Activated naive CD4-positive, alpha-beta T cell treated with anti-CD3 and anti-CD28 coated beads, Interleukin-2, amount 50 U/mL, for 16 hours (primary cell): ENCODE measurements around the gene ANKRD11.
A peak's percentile ranks its signal among the peaks of the same experiment; 100 is the strongest.
"Not testable (repeated sequence)": the region's sequence is repeated elsewhere in the genome, so short reads cannot be mapped to it uniquely, and the experiment has no call there.

Experiments
- DNase-seq: peaks from one replicate; pipeline ENCODE4 v3.0.0-alpha.2; 2020

The ANKRD11 gene

DNA sequence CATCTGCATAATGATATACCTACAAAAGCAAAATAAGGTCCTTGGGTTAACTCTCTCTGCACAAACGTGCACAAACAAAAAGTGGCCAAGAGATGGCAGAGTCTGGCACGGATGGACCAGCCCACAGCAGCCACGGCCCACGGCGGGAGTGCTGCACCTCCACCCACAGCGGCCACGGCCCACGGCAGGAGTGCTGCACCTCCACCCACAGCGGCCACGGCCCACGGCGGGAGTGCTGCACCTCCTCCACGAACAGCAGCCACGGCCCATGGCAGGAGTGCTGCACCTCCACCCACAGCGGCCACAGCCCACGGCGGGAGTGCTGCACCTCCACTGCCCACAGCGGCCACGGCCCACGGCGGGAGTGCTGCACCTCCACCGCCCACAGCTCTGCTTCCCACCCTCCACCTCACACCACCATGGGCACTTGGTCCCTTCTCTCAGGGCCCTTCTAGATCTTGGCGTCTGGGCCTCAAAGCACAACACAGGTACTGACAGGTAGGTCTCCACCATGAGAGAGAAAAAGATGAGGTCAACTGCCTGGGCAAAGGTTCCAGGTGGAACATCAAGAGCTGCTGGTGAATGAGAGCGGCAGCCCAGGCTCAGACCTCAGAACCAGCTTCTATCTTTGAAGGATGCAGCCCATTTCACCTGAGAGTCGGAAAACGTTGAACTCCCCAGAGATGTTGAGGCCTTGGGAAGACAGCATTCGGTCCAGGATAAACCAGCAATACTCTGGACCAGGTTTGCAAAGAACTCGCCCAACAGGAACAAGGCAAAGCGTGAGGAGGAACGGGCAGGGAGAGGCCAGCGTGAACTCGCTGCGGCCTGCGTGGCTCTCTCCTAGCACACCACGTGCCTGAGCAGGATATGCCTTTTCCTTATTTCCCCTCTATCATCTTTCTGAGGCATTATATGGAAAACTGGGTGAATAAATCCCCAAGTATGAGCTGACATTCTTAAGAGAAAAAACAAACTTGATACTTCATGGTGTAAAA is 148.4 kb downstream of the ANKRD11 start:
- DNase-seq, result no peak

GRCh38 chr16:89341279-89341678 is 149.1 kb downstream of the ANKRD11 start:
- DNase-seq, result no peak

- DNase-seq, result no peak
Measured at GRCh38 chr16:89338863-89339262, 151.5 kb downstream of the ANKRD11 start.

DNA sequence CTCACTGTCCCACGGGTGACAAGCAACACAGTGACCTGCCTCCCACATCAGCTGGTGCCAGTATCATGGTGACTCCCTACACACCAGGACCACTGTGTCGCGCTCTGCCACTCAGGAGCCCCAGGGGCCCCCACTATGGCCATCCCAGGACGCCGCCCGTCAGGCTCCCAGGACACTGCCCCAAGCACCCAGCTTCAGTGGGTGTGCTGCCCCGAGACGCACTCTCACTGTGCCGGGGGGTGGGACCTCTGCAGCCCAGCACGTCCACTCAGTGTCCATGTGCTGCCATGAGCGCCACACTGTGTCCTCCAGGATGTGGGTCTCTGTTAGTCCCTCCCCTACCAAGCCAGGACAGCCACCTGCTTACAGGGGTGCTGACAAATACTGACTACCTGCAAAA is 152.4 kb downstream of the ANKRD11 start:
- no peak for DNase-seq

DNA sequence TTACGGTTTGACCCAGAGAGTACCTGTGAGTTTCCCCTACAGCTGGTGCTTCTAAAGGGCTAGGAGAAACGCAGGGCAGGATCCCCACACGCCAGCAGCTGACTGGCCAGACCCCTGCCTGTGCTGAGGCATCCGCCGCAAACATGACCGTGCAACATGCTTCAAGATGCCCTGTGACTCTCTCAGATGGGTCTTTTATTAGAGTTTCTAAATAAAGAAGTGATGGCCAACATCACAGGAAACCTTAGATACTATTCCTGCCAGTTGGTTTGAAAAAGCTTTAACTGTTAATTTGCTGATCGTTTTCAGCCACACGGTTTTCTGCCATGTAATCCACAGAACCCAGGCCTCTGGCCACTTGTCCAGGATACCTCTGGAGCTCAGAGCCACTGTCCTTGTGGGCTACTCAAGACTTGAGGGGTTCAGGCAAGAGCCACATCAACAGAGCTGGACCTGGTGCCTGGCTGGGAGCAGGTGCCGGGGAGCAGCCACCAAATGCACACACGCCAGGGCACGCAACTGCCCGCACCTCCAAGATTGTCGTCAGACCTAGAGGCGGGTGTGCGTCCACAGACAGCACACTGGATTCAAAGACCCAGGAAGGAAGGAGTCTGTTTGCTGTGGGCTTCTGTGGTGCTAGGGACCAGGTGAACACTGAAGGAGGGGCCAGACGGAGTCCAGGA is 154.4 kb downstream of the ANKRD11 start:
- DNase-seq, result no peak

- DNase-seq, result peak; percentile 6
Measured at GRCh38 chr16:89334988-89335802, 155.2 kb downstream of the ANKRD11 start.

- no peak for DNase-seq
Measured at GRCh38 chr16:89334461-89334860, 155.9 kb downstream of the ANKRD11 start.

- no peak for DNase-seq
Measured at GRCh38 chr16:89334050-89334449, 156.3 kb downstream of the ANKRD11 start.

- not testable (repeated sequence) for DNase-seq
Measured at GRCh38 chr16:89333401-89334001, 156.9 kb downstream of the ANKRD11 start.

DNA sequence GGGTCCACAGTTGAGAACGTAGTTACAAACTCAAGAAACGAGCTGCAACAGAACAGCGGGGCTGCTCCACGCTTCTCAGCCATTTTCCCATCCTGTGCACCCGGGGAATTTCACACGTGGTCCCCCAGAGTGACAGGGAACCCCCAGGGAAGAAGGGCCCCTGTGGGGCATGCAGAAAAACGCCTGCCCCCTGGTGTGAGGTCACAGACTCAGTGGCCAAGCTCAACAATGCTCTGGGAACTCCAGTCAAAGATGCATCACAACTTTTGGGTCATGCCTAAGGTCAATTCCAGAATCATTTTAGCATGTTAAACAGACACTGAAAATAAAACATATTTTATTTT is 157.5 kb downstream of the ANKRD11 start:
- DNase-seq, result no peak

GRCh38 chr16:89332243-89332901 is 158.0 kb downstream of the ANKRD11 start:
- peak; percentile 8 for DNase-seq

GRCh38 chr16:89331371-89332109 is 158.8 kb downstream of the ANKRD11 start:
- DNase-seq, result peak; percentile 10

DNA sequence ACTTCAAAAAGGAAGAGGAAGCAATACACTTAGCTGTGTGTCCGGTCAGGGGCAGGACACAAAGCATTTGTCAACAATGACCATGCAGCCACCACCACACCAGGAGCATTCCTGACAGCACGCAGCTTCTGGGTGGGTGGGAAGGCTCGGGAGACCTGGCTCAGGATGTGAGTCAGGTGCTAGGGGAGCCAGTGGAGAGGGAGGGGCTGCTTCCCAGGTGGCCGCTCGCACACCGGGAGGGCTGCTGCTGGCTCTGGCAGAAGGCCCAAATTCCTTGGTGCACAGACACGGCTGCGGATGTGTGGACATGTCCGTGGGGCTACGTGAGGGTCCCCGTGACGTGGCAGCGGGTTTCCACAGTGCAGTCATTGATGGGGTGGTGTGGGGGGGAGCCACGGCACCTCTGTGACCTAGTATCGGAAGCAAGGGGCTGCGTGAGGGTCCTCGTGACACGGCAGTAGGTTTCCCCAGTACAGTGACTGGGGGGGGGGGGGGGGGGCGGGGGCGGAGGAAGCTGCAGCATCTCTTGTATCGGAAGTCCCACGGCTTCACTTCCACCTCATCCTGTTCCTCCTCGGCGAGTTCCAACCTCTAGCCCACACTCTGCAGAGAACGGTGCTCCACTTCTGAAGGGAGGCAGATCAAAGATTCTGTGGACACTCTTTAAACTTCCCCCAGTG is 160.0 kb downstream of the ANKRD11 start:
- DNase-seq, result peak; percentile 12

DNA sequence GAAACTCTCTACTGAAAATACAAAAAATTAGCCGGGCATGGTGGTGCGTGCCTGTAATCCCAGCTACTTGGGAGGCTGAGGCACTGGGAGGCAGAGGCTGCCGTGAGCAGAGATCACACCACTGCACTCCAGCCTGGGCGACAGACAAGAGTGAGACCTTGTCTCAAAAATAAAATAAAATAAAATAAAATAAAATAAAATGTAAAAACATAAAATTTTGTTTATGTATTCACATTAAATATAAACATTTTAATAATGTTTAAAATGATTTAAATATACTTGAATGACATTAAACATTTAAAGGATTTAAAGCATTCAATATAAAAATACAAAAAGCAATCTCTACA is 160.6 kb downstream of the ANKRD11 start:
- not testable (repeated sequence) for DNase-seq

DNA sequence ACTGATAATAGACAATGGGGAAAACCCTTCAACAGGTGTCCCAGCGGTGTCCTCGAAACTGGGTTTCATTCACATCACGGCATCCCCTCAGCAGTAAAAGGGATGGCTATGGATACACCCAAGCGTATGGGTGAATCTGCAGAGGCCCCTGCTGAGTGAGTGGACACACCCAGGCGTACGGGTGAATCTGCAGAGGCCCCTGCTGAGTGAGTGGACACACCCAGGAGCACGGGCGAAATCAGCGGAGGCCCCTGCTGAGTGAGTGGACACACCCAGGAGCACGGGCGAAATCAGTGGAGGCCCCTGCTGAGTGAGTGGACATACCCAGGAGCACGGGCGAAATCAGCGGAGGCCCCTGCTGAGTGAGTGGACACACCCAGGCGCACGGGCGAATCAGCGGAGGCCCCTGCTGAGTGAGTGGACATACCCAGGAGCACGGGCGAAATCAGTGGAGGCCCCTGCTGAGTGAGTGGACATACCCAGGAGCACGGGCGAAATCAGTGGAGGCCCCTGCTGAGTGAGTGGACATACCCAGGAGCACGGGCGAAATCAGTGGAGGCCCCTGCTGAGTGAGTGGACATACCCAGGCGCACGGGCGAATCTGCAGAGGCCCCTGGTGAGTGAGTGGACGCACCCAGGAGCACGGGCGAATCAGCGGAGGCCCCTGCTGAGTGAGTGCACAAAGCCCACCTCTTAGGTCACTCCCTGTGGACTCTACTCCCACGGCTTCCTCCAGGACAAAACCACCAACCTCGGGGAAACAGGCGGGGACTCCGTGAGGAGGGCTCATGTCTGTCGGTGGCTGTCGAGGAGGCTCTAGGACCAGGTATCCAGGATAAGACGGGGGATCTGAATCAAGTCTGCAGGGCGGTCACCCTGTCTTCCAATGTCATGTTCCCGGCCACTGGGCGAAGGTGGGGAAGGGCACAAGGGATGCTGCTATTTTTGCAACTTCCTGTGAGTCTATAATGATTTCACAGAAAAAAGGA is 161.7 kb downstream of the ANKRD11 start:
- DNase-seq, result peak; percentile 7

- no peak for DNase-seq
Measured at GRCh38 chr16:89326721-89327120, 163.6 kb downstream of the ANKRD11 start.

DNA sequence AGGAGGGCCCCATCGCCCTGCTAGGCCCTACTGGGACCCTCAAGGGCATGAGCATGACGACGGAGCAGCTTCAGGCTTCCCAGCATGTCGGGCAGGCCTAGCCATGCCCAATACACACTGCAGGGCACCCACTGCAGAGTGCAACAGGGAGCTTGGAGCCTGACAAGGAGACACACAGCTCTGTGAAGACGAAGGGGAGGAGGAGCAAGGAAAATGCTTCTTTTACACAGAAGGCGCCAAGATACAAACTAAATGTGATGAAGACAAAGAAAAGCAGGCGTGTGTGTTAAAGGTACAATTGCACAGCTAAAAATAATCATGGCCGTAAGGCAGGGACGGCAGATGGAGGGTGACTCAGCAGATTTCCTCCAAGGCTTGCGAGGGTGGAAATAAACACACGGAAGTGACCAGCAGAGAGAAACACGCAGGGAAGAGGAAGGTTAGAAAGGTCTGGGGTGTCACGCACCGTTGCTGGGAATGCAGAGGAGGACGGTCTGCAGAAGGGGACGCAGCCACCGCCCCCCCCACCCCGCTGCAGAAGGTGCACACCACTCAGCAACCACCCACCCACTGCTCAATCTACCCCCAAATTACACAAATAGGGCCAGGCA is 164.4 kb downstream of the ANKRD11 start:
- DNase-seq, result no peak

DNA sequence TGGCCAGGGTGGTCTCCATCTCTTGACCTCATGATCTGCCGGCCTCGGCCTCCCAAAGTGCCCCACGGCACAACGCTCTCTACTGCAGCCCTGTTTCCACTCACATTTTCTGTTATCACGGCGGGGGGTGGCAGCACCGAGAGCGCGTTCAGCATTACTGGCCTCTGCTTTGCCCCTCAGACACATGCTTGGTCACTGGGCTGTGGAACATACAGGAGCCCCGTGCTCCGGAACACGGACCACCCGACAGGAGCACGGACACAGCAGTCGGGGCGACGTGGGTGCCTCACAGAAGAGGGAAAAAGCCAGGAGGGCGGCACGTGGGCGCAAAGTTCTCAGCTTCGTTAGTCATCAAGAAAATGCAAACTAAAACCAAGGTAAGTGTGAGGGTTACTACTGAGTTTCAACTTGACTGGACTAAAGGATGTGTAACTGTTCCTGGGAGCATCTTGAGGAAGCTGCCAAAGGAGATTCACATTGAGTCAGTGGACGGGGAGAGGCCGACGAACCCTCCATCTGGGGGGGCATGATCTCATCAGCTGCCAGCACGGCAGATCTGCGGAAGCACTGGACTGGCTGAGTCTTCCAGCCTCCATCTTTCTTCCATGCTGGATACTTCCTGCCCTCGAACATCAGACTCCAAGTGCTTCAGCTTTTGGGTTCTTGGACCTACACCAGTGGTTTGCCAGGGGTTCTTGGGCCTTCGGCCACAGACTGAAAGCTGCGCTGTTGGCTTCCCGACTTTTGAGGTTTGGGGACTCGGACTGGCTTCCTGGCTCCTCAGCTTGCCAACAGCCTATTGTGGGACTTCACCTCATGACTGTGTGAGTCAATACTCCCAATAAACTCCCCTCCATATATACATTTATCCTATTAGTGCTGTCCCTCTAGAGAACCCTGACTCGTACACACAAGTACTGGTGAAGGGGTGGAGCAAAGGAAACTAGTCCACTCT is 166.0 kb downstream of the ANKRD11 start:
- peak; percentile 70 for DNase-seq
